Tibial nerve (tissue), 4 donors: Measurements from ENCODE around the gene CACNG6.

Source experiments
- CTCF ChIP-seq, 5 experiments: fragments of 200-600 bp in 3 of 5; fragments of 450-650 bp in 2 of 5; sonication (generic) in 3 of 5; IDR thresholded peaks; one replicate each; pipeline ENCODE4 v1.5.1; 2016 to 2019; ENCODE audit warnings: antibody characterized with exemption in 5 of 5, mild to moderate bottlenecking in 3 of 5, moderate library complexity in 2 of 5
- EP300 ChIP-seq, 2 donors: sonication (generic); formaldehyde crosslinking; IDR thresholded peaks; one replicate each; pipeline ENCODE4 v1.6.1; 2017; ENCODE audit warnings: antibody characterized with exemption in 2 of 2, mild to moderate bottlenecking in 1 of 2
- POLR2A ChIP-seq, 2 donors: fragments of 450-650 bp; IDR thresholded peaks; one replicate each; pipeline ENCODE4 v1.6.1; 2017; ENCODE audit warnings: antibody characterized with exemption in 2 of 2, mild to moderate bottlenecking in 2 of 2, moderate library complexity in 2 of 2

DNA sequence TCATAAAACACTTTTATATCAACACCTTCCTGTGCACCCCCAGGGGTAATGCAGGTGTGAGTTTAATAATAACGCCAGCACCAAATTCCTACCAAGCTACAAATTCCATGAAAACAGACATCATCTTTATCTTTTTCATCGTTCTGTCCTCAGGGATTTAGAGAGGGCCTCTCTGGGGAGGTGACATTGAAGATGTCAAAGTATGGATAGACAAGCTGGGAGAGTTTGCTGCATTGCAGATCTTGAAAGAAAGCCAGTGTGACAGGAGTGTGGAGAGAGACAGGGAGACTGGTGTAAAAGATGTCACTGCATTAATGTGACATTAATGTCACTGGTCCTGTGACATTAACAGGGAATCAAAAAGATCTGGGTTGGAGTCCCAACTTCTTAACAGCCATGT is 10.1 kb downstream of the CACNG6 start:
- TF ChIP-seq POLR2A (IDR thresholded peaks at IDR 0.05), result no peak
- no peak for TF ChIP-seq CTCF (IDR thresholded peaks at IDR 0.05)
- no peak for TF ChIP-seq EP300 (IDR thresholded peaks at IDR 0.05)
